NCI-H1105 (cell line): ENCODE data around the gene MFSD8.
"Not testable (repeated sequence)": the region's sequence is repeated elsewhere in the genome, so short reads cannot be mapped to it uniquely, and the experiment has no call there.

Experiments
- DNase-seq: peaks from one replicate; lab custom pipeline; 2025; lab: John Stamatoyannopoulos, UW

Gene MFSD8

DNA sequence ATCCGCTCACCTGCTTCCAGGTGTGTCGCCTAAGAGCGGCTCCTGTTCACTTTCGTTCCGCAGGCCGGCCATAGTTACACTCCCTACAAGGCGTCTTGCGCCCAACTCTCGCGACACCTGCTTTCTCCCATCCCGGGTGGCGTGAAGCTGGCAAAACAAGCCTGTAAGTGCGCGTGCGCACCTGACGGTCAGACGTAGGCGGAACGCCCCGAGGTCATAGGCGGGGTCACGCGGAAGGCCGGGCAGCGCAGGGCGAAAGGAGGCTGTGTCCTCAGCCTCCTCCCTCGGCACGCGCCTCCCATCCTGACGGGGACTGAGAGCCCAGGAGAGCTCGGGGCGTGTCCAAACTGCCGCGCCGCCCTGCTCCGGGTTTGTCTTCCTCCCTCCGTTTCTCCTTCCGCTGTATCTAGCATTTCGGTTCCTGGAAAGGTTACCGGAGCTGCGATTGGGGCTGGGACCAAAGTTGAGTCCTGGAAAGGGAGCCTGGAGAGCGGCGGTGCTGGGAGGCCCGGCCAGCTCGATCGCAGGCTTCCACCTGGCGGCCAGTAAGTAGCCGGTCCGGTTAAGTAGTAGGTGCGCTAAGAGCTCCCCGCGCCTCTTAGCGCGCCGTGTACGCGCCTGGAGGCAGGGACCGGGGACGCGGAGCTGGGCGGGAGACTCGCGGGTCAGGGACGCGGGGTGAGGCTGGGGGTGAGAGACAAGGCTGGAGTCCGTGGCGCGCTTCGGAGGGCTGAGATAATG lies at the start of gene MFSD8, which contains the start of gene ABHD18:
Gene MFSD8, minus strand, starts transcription at position 112 of the 741 bp plus-strand sequence. Its CDS starts 40 bp downstream, at position 72.
Gene ABHD18, plus strand, starts transcription at position 345 of the 741 bp plus-strand sequence. CDS start 17,550 bp downstream, outside the sequence.
- DNase-seq: peak; percentile 89

- no peak for DNase-seq
Observed at GRCh38 chr4:128009428-128009827, 44.5 kb upstream of the MFSD8 start.

DNA sequence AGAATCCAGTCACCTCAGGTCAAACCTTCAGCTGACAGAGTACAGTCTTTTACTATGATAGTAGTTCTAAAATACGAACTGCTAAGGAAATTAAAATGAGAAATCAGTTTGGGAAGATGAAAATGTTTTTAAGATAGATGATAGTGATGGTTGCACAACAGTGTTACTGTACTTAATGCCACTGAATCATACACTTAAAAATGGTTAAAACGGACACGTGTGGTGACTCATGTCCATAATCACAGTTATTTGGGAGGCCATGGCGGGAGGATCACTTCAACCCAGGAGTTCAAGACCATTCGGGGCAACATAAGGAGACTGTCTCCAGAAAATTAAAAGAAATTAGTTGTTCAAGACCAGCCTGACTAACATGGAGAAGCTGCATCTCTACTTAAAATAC lies 41.6 kb upstream of the MFSD8 start:
- no peak for DNase-seq

DNA sequence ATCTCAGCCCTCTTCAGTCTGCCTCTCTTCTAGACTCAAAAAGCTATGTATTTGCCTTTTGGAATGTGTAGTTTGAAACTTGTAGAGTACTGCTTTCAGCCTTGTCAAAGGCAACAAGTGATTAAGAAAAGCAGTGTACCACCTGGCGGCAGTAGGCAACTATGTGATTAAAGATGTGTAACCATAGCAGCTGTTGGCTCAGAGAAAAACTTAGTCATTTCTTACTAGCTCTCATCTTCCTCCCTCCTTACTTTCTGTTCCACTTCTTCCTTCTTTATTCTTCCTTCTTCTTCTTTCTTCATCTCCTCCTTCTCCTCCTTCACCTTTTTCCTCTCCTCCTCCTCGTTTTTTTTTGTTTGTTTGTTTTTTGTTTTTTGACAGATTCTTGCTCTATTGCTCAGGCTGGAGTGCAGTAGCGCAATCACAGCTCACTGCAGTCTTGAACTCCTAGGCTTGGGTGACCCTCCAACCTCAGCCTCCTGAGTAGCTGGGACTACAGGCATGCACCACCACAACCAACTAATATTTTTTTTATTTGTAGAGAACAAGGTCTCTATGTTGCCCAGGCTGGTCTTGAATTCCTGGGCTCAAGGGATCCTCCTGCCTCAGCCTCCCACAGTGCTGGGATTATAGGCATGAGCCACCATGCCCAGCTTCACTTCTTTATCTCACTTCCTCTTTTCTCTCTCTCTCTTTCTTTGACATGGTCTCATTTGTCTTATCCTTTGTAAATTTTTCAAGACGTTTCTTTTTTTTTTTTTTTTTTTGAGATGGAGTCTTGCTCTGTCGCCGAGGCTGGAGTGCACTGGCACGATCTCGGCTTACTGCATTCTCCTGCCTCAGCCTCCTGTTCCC lies 32.8 kb upstream of the MFSD8 start:
- no peak for DNase-seq

DNA sequence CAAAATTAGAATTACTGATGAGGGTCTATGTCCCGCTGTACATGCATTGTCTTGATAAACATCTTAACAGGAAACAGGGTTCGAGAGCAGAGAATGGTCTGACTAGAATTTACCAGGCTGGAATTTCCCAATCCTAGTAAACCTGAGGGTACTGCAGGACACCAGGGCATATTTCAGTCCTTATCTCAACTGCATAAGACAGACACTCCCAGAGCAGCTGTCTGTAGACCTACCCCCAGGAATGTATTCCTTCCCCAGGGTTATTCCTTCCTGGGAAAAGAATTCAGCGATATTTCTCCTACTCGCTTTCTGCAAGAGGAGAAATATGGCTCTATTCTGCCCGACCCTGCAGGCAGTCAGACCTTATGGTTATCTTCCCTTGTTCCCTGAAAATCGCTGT lies 31.5 kb upstream of the MFSD8 start:
- not testable (repeated sequence) for DNase-seq

GRCh38 chr4:127995776-127996175 lies 30.8 kb upstream of the MFSD8 start:
- DNase-seq: no peak

GRCh38 chr4:127993151-127993550 lies 28.2 kb upstream of the MFSD8 start:
- DNase-seq: no peak

- no peak for DNase-seq
Observed at GRCh38 chr4:127988638-127989037, 23.7 kb upstream of the MFSD8 start.

DNA sequence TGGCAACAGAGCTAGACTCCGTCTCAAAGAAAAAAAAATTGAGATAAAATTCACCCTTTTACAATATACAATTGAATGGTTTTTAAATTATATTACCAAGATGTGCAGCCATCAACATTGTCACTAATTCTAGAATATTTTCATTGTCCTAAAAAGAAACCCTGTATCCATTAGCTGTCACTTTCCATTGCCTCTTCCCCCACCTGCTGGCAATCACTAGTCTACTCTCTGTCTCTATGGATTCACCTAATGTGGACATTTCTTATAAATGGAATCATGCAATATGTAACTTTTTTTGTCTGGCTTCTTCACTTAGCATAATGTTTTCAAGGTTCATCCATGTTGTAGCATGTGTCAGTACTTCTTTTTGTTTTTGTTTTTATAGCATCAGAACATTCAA lies 21.0 kb upstream of the MFSD8 start:
- no peak for DNase-seq

- no peak for DNase-seq
Observed at GRCh38 chr4:127982445-127982844, 17.5 kb upstream of the MFSD8 start.

- DNase-seq: no peak
Observed at GRCh38 chr4:127978930-127979329, 14.0 kb upstream of the MFSD8 start.

DNA sequence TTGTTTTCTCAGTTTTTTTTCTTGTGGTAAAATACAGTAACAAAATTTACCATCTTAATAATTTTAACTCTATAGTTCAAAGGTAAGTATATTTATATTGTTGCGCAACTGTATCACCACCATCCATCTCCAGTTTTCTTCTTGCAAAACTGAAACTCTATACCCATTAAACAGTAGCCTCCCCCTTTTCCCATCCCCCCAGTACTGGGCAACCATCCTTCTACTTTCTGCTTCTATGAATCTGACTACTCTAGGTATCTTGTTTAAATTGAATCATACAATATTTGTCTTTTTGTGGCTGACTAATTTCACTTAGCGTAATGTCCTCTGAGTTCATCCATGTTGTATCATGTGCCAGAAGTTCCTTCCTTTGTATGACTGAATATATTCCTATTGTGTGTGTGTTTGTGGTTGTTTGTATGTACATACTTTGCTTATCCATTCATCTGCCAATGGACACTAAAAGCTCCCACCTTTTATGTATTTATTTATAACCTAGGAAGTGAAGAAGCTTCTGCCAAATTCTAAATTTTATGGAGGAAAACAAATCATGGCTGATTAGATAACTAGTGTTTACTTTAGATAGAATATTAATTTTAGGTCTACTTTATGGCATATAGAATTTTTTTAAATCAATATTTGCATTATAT lies 10.3 kb upstream of the MFSD8 start:
- DNase-seq: no peak

GRCh38 chr4:127970925-127971324 lies 6.0 kb upstream of the MFSD8 start:
- DNase-seq: not testable (repeated sequence)

- DNase-seq: no peak
Observed at GRCh38 chr4:127968586-127968985, 3.6 kb upstream of the MFSD8 start.

- no peak for DNase-seq
Observed at GRCh38 chr4:127967141-127967775, 2.3 kb upstream of the MFSD8 start.

DNA sequence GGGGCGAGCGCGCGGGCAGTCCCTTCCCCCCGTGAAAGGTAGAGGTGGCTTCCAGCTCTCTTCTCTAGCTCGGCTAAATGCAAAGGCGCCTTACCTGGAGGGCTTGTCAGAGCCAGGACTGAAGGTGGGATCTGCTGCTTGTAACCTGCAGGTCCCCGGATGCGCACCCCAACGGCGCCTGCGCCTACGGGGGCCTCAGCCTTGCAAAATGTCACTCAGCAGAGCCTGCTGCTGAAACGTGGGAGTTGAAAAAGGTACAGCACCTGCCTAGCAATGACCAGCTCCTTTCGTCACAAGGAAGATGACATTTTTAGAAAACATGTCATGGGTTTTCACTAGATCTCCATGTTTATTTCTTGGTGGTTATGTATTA lies 816 bp upstream of the MFSD8 start:
- DNase-seq: peak; percentile 54

DNA sequence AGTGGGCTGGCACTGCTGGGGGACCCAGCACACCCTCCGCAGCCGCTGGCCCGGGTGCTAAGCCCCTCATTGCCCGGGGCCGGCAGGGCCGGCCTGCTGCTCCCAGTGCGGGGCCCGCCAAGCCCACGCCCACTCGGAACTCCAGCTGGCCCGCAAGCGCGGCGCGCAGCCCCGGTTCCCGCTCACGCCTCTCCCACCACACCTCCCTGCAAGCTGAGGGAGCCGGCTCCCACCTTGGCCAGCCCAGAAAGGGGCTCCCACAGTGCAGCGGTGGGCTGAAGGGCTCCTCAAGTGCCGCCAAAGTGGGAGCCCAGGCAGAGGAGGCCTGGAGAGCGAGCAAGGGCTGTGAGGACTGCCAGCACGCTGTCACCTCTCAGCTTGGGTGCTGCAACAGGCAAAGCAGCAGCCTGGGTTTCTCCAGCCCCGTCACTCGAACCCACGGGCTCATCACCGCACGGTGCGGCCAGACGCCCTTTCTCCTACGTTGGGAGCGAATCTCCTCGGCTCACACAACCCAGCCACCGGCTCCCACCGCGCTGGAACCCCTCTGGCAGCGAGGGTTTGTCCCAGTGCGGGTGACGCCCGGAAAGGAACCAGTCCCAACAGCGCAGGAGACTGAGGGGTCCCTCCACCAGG lies 429 bp downstream of the MFSD8 start:
- not testable (repeated sequence) for DNase-seq

- not testable (repeated sequence) for DNase-seq
Observed at GRCh38 chr4:127963633-127964398, 1.2 kb downstream of the MFSD8 start.

DNA sequence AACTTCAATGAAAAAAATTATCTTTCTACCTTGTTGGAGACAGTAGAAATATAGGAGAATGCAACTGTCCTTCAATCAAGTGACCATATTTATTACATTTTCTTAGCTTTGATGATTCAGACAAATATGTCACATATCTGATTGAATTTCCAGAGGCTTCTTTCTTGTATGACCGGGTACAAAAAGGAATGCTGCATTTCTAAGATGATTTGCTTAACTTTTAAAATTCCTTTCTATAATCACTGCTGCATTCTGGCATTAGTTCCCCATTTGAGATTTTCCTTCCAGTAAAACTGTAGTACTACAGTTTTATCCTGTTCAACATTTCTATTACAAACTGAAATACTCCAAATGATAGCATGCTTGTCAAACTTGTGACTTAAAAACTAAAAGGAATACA lies 5.2 kb downstream of the MFSD8 start:
- no peak for DNase-seq

DNA sequence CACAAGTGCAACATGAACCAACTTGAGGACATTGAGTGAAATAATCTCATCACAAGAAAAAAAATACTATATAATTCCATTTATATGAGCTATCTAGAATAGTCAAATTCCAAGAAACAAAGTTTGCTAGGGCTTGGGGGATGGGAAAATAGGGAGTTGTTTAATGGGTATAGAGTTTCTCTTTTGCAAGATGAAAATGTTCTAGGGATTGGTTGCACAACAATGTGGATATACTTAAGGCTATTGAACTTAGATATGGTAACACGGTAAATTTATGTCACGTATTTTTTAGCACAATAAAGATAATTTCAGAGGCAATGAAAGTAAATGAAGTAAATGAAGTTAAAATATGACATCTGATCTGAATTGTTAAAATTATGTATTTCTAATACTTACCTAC lies 7.9 kb downstream of the MFSD8 start:
- no peak for DNase-seq

DNA sequence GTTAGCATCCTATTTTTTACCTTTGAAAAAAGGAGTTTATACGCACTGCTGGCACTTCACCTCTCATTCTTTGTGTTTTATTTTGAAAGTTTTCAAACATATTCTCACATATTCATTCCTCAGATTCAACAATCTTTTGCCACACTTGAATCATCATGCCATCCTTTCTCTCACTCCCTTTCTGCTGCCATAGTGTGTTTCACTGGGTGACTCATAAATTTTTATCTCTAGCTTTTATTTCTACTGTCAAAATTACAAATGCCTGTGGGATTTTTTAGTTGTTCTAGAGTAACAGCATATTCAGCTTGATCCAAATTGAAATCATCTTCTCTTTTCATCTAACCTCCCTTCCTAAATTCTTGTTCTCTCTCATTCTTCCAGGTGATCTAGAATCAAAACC lies 28.0 kb downstream of the MFSD8 start:
- DNase-seq: no peak
